NCI-H524 (cell line): Measurements from ENCODE around the gene CDKL2.

Source experiments
- DNase-seq, 2 experiments: peaks; one replicate each; lab custom pipeline; 2025; lab: John Stamatoyannopoulos, UW

Gene CDKL2

GRCh38 chr4:75639124-75639695, 8.9 kb upstream of the CDKL2 start:
- DNase-seq: no peak

GRCh38 chr4:75637827-75638226, 7.5 kb upstream of the CDKL2 start:
- DNase-seq: no peak

GRCh38 chr4:75637176-75637575, 6.8 kb upstream of the CDKL2 start:
- no peak for DNase-seq

- no peak for DNase-seq
These were observed 4.6 kb upstream of the CDKL2 start for GRCh38 chr4:75634951-75635350.

GRCh38 chr4:75634281-75634680, 4.0 kb upstream of the CDKL2 start:
- DNase-seq: no peak

GRCh38 chr4:75633846-75634245, 3.5 kb upstream of the CDKL2 start:
- DNase-seq: no peak

GRCh38 chr4:75630937-75631329, 605 bp upstream of the CDKL2 start:
- no peak for DNase-seq

- DNase-seq: no peak
These were observed 1.1 kb downstream of the CDKL2 start for GRCh38 chr4:75629239-75629638.

GRCh38 chr4:75623026-75623425, 7.3 kb downstream of the CDKL2 start:
- no peak for DNase-seq

GRCh38 chr4:75621715-75622114, 8.6 kb downstream of the CDKL2 start:
- DNase-seq: no peak

GRCh38 chr4:75612306-75612705, 18.0 kb downstream of the CDKL2 start:
- DNase-seq: no peak

- DNase-seq: no peak
These were observed 24.4 kb downstream of the CDKL2 start for GRCh38 chr4:75605928-75606327.

GRCh38 chr4:75599647-75600046, 30.7 kb downstream of the CDKL2 start:
- DNase-seq: no peak

GRCh38 chr4:75598390-75598789, 31.9 kb downstream of the CDKL2 start:
- no peak for DNase-seq

- DNase-seq: no peak
These were observed 34.3 kb downstream of the CDKL2 start for GRCh38 chr4:75596061-75596460.

- no peak for DNase-seq
These were observed 36.9 kb downstream of the CDKL2 start for GRCh38 chr4:75593393-75593792.

- no peak for DNase-seq
These were observed 46.3 kb downstream of the CDKL2 start for GRCh38 chr4:75584067-75584466.

GRCh38 chr4:75567725-75568124, 62.6 kb downstream of the CDKL2 start:
- DNase-seq: no peak

GRCh38 chr4:75566911-75567310, 63.4 kb downstream of the CDKL2 start:
- DNase-seq: no peak

- no peak for DNase-seq
These were observed 64.8 kb downstream of the CDKL2 start for GRCh38 chr4:75565481-75565880.

GRCh38 chr4:75564023-75564422, 66.3 kb downstream of the CDKL2 start:
- DNase-seq: no peak

- no peak for DNase-seq
These were observed 68.5 kb downstream of the CDKL2 start for GRCh38 chr4:75561789-75562188.

- DNase-seq: peak in 1 of 2 experiments; percentile 26
These were observed 72.6 kb downstream of the CDKL2 start for GRCh38 chr4:75557696-75558095.

- no peak for DNase-seq
These were observed 74.8 kb downstream of the CDKL2 start, which contains the start of gene ODAPH for GRCh38 chr4:75555294-75556164. ODAPH (plus strand) TSS chr4:75556066; CDS start chr4:75556083, 17 bp downstream.
